BJ (cell line): ENCODE results near the gene BTBD2. TPM values are rescaled to one million over a fixed set of nuclear protein-coding genes. Genes with fewer than 3 reads are reported as not detected.

Experiments
- CTCF ChIA-PET: fragments of 350-600 bp; formaldehyde crosslinking; extraction: SDS; loops from one replicate; lab custom pipeline; 2021; ENCODE audit warnings: antibody characterized with exemption, inconsistent platforms; lab: Yijun Ruan, JAX
- POLR2A ChIA-PET: fragments of 300-600 bp; sonication (Branson Sonifier 250); formaldehyde crosslinking; extraction: SDS; loops from one replicate; lab custom pipeline; 2021; ENCODE audit warnings: antibody characterized with exemption; lab: Charles Lee
- DNase-seq: peaks from one replicate; pipeline ENCODE4 v3.0.0-alpha.2; 2011; ENCODE audit warnings: low read depth
- H3K27me3 ChIP-seq: 2 replicates; pipeline ENCODE4 v1.6.0; 2011; ENCODE audit warnings: low read length; ENCODE audit not compliant: control insufficient read depth, insufficient read depth
- H3K36me3 ChIP-seq: 2 replicates; pipeline ENCODE4 v1.5.1; 2011; ENCODE audit warnings: low read length; ENCODE audit not compliant: control insufficient read depth, insufficient read depth
- H3K4me3 ChIP-seq: 2 replicates; pipeline ENCODE4 v1.5.1; 2011; ENCODE audit warnings: low read depth, mild to moderate bottlenecking, control low read depth, low read length
- CTCF ChIP-seq: IDR thresholded peaks from 2 replicates; pipeline ENCODE4 v1.5.1; 2011; ENCODE audit warnings: low read depth, mild to moderate bottlenecking, control low read depth, inconsistent platforms, low read length, moderate library complexity; ENCODE audit not compliant: insufficient read depth
- polyA plus RNA-seq: library from polyadenylated mRNA; depleted of rRNA; stranded (reverse); fragments of >200 nt; gene quantifications from 2 replicates; pipeline ENCODE4 v1.2.3, GENCODE V29; 2011

Gene BTBD2
- polyA plus RNA-seq, 1 experiment: 39.3 TPM

- no peak for TF ChIP-seq CTCF
- ChIA-PET POLR2A (no interaction called here), CTCF (interaction anchor here (1.2 kb wide), 1 partner anchor 92 kb away, joined by 4 read pairs; the partner anchor contains the start of gene REXO1)
- DNase-seq: no peak
- H3K36me3 ChIP-seq: no peaks in the 10 kb centered on the region; the same call in 1 of the 2 replicates
- H3K4me3 ChIP-seq: peak within 1 kb of the TSS; percentile 80
- no peaks in the 10 kb centered on the region for H3K27me3 ChIP-seq
These were observed 74.1 kb downstream of the BTBD2 start, which contains the start of gene CSNK1G2 for GRCh38 chr19:1941146-1942077. Gene CSNK1G2 (plus strand): TSS chr19:1941172. CDS start chr19:1969773, 28,601 bp downstream.

DNA sequence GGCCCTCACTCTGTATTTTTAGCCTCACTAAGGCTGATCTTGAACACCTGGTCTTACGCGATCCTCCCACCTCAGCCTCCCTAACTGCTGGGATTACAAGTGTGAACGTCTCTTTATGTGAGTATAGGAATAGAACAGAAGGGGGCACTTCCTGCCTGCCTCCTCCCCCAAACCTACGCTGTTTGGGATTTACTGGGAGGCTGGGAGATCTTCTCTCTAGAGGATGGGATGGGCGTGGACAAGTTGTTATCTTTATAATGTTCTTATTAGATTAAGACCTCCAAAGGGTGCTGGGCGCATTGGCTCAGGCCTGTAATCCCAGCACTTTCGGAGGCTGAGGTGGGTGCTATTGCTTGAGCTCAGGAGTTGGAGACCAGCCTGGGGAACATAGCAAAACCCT, 77.4 kb downstream of the BTBD2 start:
- ChIA-PET POLR2A (no interaction called here), CTCF (interaction anchor here (1.5 kb wide), 1 partner anchor 8 kb away, joined by 7 read pairs; no protein-coding TSS in a partner anchor)
- no peak for TF ChIP-seq CTCF
- Histone ChIP-seq H3K36me3 (no peaks in the 10 kb centered on the region), H3K27me3 (no peaks in the 10 kb centered on the region), H3K4me3 (no peak overlapping the region)
- DNase-seq: no peak

DNA sequence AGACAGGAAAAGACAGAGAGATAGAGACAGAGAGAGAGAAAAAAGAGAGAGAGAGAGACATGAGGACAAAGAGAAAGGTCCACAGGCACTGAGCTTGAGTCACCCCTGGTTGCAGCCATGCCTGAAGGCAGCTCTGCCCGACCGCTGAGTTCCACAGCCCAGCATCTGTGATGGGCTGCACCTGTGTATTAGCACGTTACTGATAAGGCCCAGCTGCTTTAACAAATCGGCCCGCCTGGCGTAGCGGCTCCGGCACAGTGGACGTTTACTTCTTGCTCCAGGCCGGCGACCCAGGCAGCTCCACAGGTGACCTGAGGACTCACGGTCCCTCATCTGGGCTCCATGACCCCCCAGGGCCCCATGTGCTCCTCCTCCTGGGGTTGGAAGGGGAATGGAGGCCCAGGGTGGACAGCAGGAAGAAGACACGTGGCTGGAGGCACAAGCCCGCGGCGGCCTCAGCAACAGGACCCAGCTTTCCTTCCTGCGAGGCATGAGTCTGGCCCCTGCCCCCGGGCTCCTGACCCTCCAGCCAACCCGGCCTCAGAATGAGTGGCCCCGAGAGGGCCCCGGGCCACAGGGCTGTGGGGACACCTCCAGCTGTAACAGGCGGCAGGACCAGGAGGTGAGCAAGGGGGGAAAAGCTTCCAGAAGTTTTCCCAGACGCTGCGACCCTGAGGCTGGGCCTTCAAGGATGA, 78.5 kb downstream of the BTBD2 start:
- Histone ChIP-seq H3K4me3 (no peak overlapping the region), H3K36me3 (no peaks in the 10 kb centered on the region), H3K27me3 (no peaks in the 10 kb centered on the region)
- ChIA-PET POLR2A (no interaction called here), CTCF (interaction anchor here (1.2 to 1.6 kb wide), 3 partner anchors 7 to 13 kb away, joined by 3 to 7 read pairs (median 6); no protein-coding TSS in a partner anchor)
- DNase-seq: no peak
- no peak for TF ChIP-seq CTCF

DNA sequence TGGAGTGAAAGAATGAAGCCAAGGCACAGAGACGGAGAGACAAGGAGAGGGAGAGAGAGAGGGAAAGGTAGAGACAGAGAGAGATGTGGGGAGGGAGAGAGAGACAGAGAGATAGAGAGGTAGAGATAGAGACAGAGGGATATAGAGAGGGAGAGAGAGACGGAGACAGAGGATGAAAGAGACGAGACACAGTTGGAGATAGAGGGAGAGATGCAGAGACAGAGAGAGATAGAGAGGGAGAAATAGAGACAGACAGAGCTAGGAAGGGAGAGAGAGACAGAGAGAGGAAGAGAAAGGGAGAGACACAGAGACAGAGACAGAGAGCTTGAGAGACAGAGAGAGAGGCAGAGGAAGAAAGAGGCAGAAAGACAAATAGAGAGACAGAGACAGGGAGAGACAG, 79.1 kb downstream of the BTBD2 start:
- Histone ChIP-seq H3K27me3 (no peaks in the 10 kb centered on the region), H3K4me3 (no peak overlapping the region), H3K36me3 (no peaks in the 10 kb centered on the region)
- no peak for DNase-seq
- ChIA-PET POLR2A (no interaction called here), CTCF (interaction anchor here (1.2 to 1.6 kb wide), 2 partner anchors 8 to 13 kb away, joined by 3 to 6 read pairs; no protein-coding TSS in a partner anchor)
- no peak for TF ChIP-seq CTCF
